ENCODE data around the gene TNRC6C.

GRCh38 chr17:77928519-77929179 lies 29.9 kb upstream of the TNRC6C start:
- no peak for TF ChIP-seq ZFX (IDR thresholded peaks at IDR 0.05)
- TF ChIP-seq, protein P1, sequence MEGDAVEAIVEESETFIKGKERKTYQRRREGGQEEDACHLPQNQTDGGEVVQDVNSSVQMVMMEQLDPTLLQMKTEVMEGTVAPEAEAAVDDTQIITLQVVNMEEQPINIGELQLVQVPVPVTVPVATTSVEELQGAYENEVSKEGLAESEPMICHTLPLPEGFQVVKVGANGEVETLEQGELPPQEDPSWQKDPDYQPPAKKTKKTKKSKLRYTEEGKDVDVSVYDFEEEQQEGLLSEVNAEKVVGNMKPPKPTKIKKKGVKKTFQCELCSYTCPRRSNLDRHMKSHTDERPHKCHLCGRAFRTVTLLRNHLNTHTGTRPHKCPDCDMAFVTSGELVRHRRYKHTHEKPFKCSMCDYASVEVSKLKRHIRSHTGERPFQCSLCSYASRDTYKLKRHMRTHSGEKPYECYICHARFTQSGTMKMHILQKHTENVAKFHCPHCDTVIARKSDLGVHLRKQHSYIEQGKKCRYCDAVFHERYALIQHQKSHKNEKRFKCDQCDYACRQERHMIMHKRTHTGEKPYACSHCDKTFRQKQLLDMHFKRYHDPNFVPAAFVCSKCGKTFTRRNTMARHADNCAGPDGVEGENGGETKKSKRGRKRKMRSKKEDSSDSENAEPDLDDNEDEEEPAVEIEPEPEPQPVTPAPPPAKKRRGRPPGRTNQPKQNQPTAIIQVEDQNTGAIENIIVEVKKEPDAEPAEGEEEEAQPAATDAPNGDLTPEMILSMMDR (conservative IDR thresholded peaks at IDR 0.05): no peak
